Stimulated activated CD8-positive, alpha-beta memory T cell treated with anti-CD3 and anti-CD28 coated beads, Interleukin-15, amount 100 ng/mL, for 4 hours (primary cell): ENCODE results near the gene TNRC6C.

ENCODE experiments used
- DNase-seq, 2 donors: peaks; one replicate each; pipeline ENCODE4 v3.0.0-alpha.2; 2020; ENCODE audit warnings: low read depth in 2 of 2

Gene TNRC6C

DNA sequence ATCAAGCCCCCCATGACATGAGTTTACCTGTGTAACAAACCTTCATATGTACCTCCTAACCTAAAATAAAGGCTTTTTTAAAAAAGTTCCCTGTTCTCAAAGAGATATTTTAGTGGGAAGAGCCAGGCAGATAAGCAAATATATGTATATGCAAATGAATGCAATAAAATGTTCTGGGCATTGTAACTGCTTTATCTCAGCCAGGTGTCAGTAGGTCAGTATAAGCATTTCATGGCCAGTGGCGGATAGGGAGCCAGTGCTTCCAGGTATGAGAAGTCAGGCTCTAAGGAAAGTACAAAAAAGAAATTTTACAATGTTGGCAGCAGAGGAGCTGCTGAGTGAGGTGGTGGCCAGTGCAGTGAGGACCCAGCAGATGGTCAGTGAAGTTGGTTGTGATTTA, 53.9 kb downstream of the TNRC6C start:
- no peak for DNase-seq

DNA sequence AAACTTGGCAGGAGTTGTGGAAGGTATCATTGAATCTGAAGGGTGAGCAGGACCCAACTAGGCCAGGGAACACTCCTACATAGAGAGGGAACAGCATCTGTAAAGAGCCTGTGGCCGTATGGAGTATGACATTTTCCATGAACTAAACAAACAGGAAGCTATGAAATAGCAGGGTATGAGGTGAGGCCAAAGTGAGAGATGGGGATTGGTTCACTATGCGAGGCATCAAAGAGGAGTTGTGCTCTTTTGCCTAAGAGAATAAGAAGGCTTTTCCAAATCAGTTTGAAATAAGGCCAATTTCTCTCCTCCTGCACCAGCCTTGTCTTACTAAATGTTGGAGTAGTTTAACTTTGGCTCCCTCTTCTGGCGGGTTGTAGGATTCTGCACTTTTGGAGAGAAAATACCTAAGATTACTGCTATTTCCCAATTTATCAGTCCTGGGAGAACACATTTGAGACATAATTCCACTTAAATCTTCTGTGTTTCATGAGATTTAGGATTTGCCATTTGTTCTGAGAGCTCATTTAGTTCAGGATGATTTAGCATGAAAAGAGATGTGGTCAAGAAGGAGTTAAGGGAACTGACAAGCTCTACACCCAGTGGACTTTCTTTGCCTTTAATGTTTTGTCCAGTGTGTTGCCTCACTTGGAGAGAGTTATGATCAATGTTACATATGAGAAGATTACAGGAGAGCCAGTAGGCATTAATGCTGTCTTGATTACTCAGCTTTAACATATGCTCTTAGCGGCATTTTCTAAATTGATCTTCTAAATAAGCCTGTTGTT, 55.4 kb downstream of the TNRC6C start:
- peak in 1 of 2 donors; percentile 19 for DNase-seq

DNA sequence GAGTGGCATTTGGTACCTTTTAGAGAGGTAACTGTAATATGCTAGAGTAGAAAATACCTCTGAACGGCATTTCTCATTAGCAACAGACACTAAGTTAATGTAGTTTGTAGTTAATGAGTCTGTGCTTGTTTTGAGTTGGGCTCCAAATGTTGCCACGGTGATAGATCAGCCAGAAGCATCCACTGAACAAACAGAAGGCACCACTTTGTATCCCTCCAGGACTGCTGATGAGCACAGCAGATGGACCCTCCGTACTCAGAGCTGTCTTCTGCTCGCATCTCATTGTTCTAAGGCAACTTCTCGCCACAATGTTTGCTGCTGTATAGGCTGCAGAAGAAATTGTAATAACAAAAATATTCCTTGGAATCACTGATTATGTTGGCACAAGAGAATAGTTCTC, 56.1 kb downstream of the TNRC6C start:
- no peak for DNase-seq

- DNase-seq, result no peak
These were observed 58.3 kb downstream of the TNRC6C start for GRCh38 chr17:78016852-78017251.

DNA sequence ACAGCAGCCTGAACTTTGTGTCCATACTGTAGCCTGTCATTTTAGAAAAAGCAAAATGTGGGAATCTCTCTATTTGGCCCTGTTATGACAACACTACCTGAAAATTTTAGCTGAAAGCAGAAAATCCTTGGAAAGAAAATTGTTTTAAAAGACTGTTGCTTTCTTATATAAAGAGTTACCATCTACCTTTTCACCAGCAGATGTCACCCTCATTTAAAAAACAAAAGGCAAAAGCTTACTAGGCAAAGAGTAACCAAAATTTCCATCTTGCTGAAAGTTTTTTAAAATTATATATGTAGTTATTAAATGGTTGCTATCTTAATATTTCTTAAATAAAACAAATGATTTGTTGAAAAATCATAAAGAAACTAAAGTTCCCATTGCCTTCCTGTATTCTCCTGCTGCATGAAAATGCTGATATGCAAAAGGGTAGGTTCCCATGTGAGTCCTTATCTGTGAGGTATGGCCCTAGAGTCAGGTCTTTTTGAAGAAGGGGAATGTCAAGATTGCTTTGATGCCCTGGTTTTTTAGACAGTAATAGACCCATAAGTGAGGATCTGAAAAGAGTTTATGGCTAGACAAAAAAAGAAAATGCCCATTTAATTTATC, 61.0 kb downstream of the TNRC6C start:
- no peak for DNase-seq

GRCh38 chr17:78019976-78020716, 61.6 kb downstream of the TNRC6C start:
- DNase-seq, result no peak

- no peak for DNase-seq
These were observed 62.2 kb downstream of the TNRC6C start for GRCh38 chr17:78020717-78021108.

DNA sequence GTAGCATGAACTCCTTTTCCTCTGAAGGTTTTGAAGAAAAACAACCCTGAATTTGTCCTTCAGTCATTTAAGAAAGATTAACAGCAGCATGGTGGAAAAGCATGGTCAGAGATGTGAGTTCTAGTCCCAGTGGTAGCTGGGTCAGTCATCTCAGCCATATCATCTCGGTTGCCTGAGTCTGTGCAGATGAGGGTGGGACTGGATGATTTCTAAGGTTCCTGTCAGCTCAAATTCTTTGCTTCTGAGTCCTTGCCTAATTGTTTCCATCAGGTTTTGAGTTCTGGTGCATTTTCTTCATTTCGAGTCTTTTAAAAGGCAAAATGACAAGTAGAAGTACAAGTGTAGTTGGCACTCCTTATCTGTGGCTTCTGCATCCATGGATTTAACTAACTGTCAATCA, 63.9 kb downstream of the TNRC6C start:
- DNase-seq, result no peak

DNA sequence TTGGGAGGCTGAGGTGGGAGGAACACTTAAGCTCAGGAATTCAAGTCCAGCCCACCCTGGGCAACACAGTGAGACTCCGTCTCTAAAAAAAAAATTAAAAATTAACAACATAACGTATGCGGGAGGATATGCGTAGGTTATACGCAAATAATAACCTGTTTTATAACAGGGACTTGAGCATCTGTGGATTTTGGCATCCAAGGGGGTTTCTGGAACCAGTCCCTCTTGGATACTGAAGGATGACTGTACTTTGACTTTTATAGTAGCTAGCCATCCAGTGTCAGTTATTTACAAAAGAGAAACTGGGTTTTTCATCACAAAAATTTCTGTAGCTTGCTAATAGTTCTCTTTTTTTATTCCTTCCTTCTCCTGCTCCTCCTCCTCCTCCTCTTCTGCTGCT, 64.5 kb downstream of the TNRC6C start:
- no peak for DNase-seq

DNA sequence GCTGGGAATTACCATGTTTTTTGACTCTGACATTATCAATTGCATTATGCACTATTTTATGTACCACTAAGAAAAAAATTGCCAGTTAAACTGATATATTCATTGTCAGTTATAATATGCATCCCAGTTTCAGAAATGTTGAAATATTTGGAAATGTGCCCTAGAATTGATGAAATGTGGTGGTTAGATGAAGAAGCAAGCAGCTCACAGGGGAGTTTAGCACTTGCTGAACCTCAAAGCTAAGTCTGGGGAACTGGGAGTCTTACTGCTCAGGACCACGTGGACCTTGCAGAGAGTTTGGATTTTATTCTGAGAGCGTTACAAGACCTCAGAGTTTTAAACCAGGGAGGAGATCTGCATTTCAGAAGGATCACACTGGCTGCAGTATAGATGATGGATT, 67.9 kb downstream of the TNRC6C start:
- DNase-seq, result no peak

- no peak for DNase-seq
These were observed 68.6 kb downstream of the TNRC6C start for GRCh38 chr17:78027121-78027520.

- no peak for DNase-seq
These were observed 71.2 kb downstream of the TNRC6C start for GRCh38 chr17:78029697-78030096.

DNA sequence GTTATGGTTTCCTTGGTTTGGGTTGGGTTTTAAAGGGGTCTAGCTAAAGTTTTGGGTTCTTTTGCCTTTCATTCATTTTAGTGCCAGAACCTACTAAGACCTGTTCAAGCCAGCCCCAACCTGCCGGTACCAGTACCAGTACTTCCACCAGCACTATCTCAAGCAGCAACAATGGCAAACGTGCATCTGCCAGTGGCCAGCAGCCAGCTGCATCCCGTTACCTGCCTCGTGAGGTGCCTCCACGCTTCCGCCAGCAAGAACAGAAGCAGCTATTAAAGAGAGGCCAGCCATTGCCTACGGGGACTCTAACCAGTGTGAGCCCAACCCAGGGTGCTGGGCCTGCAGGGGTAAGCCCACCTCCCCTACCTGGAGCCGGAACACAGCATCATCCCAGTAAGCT, 72.9 kb downstream of the TNRC6C start:
- no peak for DNase-seq

GRCh38 chr17:78032166-78032565, 73.7 kb downstream of the TNRC6C start:
- no peak for DNase-seq

DNA sequence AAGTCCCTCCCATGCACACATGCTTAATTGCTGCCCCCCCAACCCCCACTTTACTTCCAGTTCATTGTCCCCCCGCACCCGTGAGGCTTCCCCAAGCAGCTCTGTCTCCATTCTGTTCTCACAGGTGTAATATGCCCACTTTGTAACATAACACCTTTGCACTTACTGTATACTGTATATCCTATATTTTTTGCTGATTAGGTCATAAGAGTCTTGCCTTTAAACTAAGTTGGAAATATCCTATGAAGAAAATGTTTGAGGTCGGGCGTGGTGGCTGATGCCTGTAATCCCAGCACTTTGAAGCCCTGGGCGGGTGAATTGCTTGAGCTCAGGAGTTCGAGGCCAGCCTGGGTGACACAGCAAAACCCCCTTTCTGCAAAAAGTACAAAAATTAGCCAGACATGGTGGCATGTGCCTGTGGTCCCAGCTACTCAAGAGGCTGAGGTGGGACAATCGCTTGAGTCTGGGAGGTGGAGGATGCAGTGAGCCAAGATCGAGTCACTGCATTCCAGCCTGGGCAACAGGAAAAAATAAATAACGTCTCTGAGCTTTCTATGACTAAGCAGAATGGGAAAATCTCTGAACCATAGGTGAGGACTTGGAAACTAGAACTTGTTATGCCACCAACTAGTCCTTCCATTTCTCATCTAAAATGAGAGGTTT, 76.1 kb downstream of the TNRC6C start:
- DNase-seq, result no peak

DNA sequence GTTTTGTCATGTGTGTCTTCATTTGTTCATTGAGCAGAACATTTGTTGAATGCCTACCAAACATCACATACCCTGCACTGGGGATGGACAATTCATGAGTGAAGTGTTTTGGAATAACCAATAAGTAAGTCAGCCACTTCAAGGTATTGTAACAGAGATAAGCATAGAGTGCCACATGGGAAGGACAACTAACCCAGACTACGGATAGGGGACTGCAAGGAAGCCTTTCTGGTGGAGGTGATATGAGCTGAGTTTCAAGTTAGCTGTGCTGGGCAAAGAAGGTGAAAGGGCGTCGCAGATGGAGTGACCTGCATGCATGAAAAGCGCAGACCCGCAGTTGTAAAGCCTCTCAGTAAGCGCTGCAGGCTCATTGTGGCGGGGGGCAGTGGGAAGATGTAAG, 78.8 kb downstream of the TNRC6C start:
- no peak for DNase-seq

- no peak for DNase-seq
These were observed 80.3 kb downstream of the TNRC6C start for GRCh38 chr17:78038748-78039288.

- no peak for DNase-seq
These were observed 81.1 kb downstream of the TNRC6C start for GRCh38 chr17:78039581-78039980.

DNA sequence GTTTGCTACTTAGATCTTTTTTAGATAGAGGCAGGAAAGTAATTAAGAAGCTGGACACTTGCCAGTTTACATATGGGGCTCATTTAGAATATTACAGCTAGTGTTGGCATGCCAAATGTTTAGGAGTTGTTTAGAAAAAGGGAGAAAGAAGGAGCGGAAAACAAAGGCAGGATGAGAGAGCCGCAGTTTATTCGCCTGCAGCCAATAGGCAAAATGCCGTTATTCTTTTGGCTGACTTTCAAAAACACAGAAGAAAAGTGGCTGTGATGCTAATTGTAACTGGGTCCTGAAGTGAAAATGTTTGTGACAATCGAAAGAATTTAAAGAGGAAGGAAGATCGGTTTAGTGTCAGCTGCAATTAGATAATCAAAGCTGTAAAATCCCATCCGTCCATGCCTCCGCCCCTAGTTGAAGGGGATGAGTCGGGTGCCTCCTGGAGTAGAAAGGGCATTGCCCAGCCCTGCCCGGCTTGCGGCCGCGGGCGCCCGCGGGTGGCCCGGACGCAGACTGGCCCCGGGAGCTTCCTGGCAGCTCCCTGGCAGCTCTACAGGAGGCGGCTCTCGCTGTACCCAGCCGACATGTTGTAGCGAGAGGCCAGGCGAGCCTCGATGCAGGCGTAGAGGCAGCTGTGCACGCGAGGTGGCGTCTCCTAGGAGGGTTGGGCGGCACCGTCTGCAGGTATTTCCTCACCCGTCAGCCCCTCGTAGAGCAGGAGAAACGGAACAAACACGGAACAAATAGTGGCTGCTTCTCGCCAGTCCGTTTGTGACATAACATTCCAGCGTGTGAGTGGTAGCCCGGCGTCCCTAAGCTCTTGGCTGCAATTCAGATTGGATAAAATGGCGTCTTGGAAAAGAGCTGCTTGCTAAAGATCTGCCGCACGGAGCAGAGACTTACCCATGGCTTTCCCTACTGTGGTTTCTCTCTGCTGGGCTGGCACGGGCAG, 82.2 kb downstream of the TNRC6C start:
- DNase-seq, result no peak

DNA sequence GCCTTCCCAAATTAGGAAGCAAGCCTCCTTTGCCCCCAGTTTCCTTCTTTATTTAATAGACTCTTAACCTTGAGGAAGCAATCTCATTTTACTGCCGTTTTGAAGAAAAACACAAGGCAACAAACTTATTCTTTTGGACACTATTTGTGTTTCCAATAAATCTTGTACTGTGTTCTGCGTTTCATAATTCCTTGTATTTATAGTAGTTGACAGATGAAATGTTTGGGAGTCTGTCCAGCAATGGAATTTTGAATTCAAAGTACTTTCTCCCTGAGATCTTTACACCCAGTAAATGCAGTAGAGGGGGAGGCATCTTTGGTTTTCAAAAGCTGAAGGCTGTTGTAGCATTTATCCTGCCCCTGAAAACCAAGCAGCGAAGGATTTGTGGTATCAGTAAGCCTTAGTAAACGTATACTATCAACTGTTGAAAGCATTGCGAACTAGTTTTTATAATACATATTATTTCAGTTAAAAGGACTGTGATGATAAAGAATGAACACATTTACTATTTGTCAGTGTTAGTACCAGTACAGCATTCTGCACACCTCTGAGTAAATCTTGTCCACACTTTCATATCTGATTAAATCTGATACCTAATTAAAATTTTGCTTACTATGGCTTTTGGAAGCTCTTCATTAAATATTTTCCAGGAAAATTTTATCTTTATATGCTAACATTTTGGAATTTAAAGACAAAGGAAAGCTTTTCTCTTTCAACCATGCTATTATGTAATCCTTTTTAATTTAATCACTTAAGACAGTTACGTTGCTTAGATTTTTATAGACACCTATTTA, 83.1 kb downstream of the TNRC6C start:
- DNase-seq, result no peak
